ENCODE measurements around the gene RMDN2. TPM values are rescaled to one million over a fixed set of nuclear protein-coding genes. Genes with fewer than 3 reads are reported as not detected.

The RMDN2 gene
- total and polyA plus RNA-seq, 4 donors: 7.3 to 30.6 (median 13.3) TPM

- WGBS: 89% methylated on average over 4 of the region's 4 CpGs
- no peak overlapping the region for H3K27ac ChIP-seq (ENCODE audit: low read depth in 1 of 2, low read length in 2 of 2)
- DNase-seq (ENCODE audit: low spot score): no peak
Measured at GRCh38 chr2:38037325-38037724, 112.2 kb downstream of the RMDN2 start.

More at GRCh38 chr2:38037325-38037724, 112.2 kb downstream of the RMDN2 start:
- no peaks in the 10 kb centered on the region for H3K9me3 ChIP-seq (ENCODE audit: control insufficient read depth in 4 of 4, low read length in 3 of 4)
- no peak overlapping the region for H3K4me3 ChIP-seq (ENCODE audit: low read depth in 1 of 3, low read length in 3 of 3)
- TF ChIP-seq FOXA1 (IDR thresholded peaks at IDR 0.05) (no peak), EGR1 (IDR thresholded peaks at IDR 0.05; ENCODE audit: low read depth in 2 of 2) (no peak), MAX (IDR thresholded peaks at IDR 0.05) (no peak), GABPA (IDR thresholded peaks at IDR 0.05 in 1 of 2, conservative IDR thresholded peaks at IDR 0.05 in 1 of 2) (no peak), SP1 (IDR thresholded peaks at IDR 0.05) (no peak), FOXA2 (IDR thresholded peaks at IDR 0.05) (no peak), ATF3 (IDR thresholded peaks at IDR 0.05) (no peak), HNF4G (IDR thresholded peaks at IDR 0.05) (no peak), REST (IDR thresholded peaks at IDR 0.05) (no peak), TAF1 (conservative IDR thresholded peaks at IDR 0.05) (no peak), JUND (IDR thresholded peaks at IDR 0.05) (no peak), RAD21 (IDR thresholded peaks at IDR 0.05) (no peak), CTCF (IDR thresholded peaks at IDR 0.05; ENCODE audit: low read depth, low read length, missing input control) (no peak), RXRA (IDR thresholded peaks at IDR 0.05) (no peak), YY1 (IDR thresholded peaks at IDR 0.05) (no peak), HNF4A (conservative IDR thresholded peaks at IDR 0.05) (no peak), ZBTB33 (IDR thresholded peaks at IDR 0.05) (no peak), NR2F2 (IDR thresholded peaks at IDR 0.05) (no peak)
- no peak overlapping the region for H3K9ac ChIP-seq (ENCODE audit: low read depth in 1 of 2, low read length in 2 of 2)
- no peaks in the 10 kb centered on the region for H3K36me3 ChIP-seq (ENCODE audit: control insufficient read depth in 4 of 4, insufficient read depth in 3 of 4, low read depth in 1 of 4, low read length in 3 of 4)
- H3K27me3 ChIP-seq (ENCODE audit: control insufficient read depth in 4 of 4, insufficient read depth in 4 of 4, low read length in 3 of 4): peaks cover 0 to 3% (median 0%) of the 10 kb centered on the region in 4 donors
- H3K4me1 ChIP-seq (ENCODE audit: control insufficient read depth in 4 of 4, insufficient read depth in 4 of 4, low read length in 3 of 4): peaks cover 0 to 8% (median 6%) of the 10 kb centered on the region in 4 donors

Measured in liver (tissue), 9 donors.